Nephron (organoid): ENCODE data around the gene DENND1B.

Source experiments
- H3K27ac Mint-ChIP-seq, 3 experiments: 2 replicates each; pipeline ENCODE4 v1.8.0; 2020; ENCODE audit warnings: mixed read lengths in 3 of 3, mild to moderate bottlenecking in 2 of 3, moderate library complexity in 1 of 3
- H3K27me3 Mint-ChIP-seq: 2 replicates; pipeline ENCODE4 v1.8.0; 2021; ENCODE audit warnings: low read depth, mild to moderate bottlenecking, moderate library complexity, mixed read lengths
- H3K36me3 Mint-ChIP-seq: 2 replicates; pipeline ENCODE4 v1.8.0; 2020; ENCODE audit warnings: low read depth, mixed read lengths
- H3K4me1 Mint-ChIP-seq: 2 replicates; pipeline ENCODE4 v1.8.0; 2020; ENCODE audit warnings: mixed read lengths
- H3K4me3 Mint-ChIP-seq, 3 experiments: 2 replicates each; pipeline ENCODE4 v1.8.0; 2020; ENCODE audit warnings: mild to moderate bottlenecking in 3 of 3, mixed read lengths in 3 of 3, moderate library complexity in 2 of 3
- H3K9me3 Mint-ChIP-seq: 2 replicates; pipeline ENCODE4 v1.8.0; 2020; ENCODE audit warnings: mixed read lengths
- TF ChIP-seq, protein P1 (sequence below), 3 experiments: fragments of 200-600 bp; sonication (generic); IDR thresholded peaks; one replicate each; pipeline ENCODE4 v1.5.0; 2021; ENCODE audit warnings: antibody characterized with exemption in 3 of 3; ENCODE audit not compliant: unreplicated experiment in 3 of 3

The DENND1B gene

DNA sequence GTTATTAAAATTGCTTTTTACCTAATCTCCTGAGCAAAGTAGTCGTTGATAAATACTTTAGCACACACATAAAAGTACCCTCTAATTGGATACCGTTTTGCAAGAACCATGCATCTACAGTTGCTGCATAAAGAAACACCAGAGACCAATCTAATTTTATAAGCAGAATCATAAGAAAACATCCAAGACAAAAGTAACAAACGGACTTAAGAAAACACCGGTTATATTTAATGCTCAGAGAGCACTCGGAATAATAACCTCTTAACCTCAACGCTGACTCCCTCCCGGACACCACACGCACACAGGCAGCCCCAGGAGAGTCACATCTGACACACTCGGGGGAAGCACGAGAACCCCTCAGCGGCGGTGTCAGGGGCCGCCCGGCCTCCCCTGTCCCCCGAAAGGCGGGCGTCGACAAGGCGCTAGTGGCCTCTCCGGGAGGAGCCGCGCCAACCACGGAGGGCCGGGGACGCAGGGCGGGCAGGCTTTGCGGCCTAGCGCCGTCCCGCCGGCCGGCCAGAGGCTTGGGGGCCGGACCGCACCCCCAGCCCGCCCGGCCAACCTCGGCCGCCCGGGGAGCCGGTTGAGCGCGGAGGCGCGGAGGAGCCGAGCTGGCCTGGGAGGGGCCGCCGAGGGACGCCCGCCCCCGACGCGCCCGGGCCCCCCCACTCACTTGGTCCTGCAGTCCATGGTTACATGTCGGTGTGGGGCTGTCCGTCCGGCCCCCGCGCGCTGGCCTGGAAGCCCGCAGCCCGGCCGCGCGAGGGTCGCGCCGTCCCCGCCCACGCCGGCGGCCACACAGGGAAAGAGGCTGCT lies 606 bp downstream of the DENND1B start:
- TF ChIP-seq, protein P1, sequence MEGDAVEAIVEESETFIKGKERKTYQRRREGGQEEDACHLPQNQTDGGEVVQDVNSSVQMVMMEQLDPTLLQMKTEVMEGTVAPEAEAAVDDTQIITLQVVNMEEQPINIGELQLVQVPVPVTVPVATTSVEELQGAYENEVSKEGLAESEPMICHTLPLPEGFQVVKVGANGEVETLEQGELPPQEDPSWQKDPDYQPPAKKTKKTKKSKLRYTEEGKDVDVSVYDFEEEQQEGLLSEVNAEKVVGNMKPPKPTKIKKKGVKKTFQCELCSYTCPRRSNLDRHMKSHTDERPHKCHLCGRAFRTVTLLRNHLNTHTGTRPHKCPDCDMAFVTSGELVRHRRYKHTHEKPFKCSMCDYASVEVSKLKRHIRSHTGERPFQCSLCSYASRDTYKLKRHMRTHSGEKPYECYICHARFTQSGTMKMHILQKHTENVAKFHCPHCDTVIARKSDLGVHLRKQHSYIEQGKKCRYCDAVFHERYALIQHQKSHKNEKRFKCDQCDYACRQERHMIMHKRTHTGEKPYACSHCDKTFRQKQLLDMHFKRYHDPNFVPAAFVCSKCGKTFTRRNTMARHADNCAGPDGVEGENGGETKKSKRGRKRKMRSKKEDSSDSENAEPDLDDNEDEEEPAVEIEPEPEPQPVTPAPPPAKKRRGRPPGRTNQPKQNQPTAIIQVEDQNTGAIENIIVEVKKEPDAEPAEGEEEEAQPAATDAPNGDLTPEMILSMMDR (IDR thresholded peaks at IDR 0.05; ENCODE audit: unreplicated experiment in 3 of 3) = no peak
- peaks cover 38% of the 10 kb centered on the region for H3K4me1 Mint-ChIP-seq
- no peaks in the 10 kb centered on the region for H3K9me3 Mint-ChIP-seq
- H3K27ac Mint-ChIP-seq = peak overlapping the region; percentile 82 to 96 (median 95)
- H3K4me3 Mint-ChIP-seq = peak overlapping the region; percentile 86 to 94 (median 90)
- no peaks in the 10 kb centered on the region for H3K36me3 Mint-ChIP-seq
- H3K27me3 Mint-ChIP-seq = peaks cover 6% of the 10 kb centered on the region

DNA sequence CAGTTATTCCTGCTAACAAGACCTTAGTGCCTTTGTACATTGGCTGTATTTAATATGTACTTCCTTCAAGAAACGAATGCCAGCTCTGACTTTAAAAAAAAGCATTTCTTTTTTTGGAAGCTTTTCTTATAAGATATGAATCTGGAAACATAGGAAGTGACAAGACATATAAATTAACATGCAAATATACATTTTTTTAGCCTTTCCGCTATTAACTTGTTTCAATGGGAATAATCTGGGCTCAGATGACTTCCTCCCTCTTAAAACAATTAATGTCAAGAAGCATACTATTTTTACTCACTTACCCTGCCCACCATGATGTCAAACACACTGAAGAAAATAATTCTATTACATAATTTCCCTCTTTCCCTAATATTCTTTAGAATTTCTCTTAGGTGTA lies 1.4 kb downstream of the DENND1B start:
- TF ChIP-seq, protein P1 (IDR thresholded peaks at IDR 0.05; ENCODE audit: unreplicated experiment in 3 of 3) = no peak
- Mint-ChIP-seq H3K4me1 (peaks cover 38% of the 10 kb centered on the region), H3K9me3 (no peaks in the 10 kb centered on the region), H3K27me3 (peaks cover 3% of the 10 kb centered on the region), H3K27ac (peak overlapping the region; percentile 82 to 95 (median 93)), H3K36me3 (no peaks in the 10 kb centered on the region), H3K4me3 (peak overlapping the region; percentile 86 to 94 (median 90))

DNA sequence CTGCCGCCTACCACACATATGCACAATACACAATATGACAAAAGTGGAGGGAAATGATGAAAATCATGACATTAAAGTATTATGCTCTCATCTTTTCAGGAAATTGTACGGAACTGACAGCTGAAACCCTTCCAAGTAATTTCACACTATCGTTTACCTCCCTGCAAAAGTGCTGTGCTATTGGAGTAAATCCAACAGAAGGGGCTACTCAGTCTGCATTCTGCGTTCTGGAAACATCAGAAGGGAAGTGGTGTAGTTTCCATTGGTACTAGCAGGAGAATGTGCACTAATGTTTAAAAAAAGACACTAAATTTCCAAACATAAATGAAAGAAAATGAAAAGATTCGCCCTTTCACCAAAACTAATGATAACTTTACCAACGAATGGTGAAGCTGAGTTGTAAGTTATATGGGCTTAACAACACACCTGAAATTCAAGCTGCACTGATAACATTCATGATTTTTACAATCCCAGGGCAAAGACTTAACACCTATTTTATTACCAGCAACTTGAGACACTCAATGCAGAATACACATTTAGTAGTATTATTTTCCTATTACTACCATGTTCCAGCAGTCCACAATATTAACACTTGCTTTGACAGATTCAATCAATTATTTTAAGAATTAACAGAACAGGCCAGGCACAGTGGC lies 3.2 kb downstream of the DENND1B start:
- no peaks in the 10 kb centered on the region for H3K36me3 Mint-ChIP-seq
- H3K9me3 Mint-ChIP-seq = no peaks in the 10 kb centered on the region
- H3K27me3 Mint-ChIP-seq = no peaks in the 10 kb centered on the region
- TF ChIP-seq, protein P1 (IDR thresholded peaks at IDR 0.05; ENCODE audit: unreplicated experiment in 3 of 3) = no peak
- H3K27ac Mint-ChIP-seq = peak overlapping the region in 1 of 3 experiments; percentile 30
- peak overlapping the region in 2 of 3 experiments; percentile 43 to 66 for H3K4me3 Mint-ChIP-seq
- H3K4me1 Mint-ChIP-seq = peaks cover 45% of the 10 kb centered on the region

DNA sequence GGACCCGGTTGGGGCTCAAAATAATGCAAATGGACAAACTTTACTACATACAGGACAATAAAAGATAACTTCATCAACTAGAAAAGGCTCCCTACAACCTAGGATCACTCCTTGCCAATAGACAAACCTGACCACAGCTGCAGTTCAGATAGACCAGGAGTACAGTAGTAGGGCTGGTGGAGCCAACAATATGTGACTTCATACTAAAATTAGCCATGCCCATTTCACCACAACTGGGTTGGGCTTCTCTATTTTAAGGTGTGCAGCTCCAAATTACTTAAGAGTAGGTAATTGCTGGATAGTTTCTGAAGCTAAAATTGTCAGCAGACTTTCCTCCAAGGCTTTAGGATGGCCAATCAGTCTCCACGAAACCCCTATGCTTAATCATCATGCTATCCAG lies 3.9 kb downstream of the DENND1B start:
- H3K4me1 Mint-ChIP-seq = peaks cover 45% of the 10 kb centered on the region
- H3K4me3 Mint-ChIP-seq = peak overlapping the region in 1 of 3 experiments; percentile 66
- no peaks in the 10 kb centered on the region for H3K36me3 Mint-ChIP-seq
- TF ChIP-seq, protein P1 (IDR thresholded peaks at IDR 0.05; ENCODE audit: unreplicated experiment in 3 of 3) = no peak
- no peaks in the 10 kb centered on the region for H3K27me3 Mint-ChIP-seq
- H3K9me3 Mint-ChIP-seq = no peaks in the 10 kb centered on the region
- no peak overlapping the region for H3K27ac Mint-ChIP-seq

DNA sequence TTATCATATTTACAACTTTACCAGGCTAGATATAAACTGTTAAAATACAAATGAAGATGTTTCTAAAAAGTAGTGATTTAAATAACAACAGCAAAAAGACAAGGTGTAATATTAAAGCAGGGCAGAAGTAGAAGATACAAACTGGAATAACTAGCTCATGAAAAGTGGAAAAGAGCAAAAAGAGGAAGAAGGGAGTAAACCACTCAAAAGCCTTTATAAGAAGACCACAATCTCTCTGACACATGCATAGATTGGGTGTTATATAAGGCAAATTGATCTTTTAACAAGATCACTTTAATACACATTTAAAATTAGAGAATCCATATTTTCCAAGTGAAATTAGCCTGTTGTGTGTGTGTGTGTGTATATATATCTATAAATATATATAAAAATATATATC lies 5.0 kb downstream of the DENND1B start:
- H3K4me1 Mint-ChIP-seq = peaks cover 40% of the 10 kb centered on the region
- no peaks in the 10 kb centered on the region for H3K36me3 Mint-ChIP-seq
- no peak overlapping the region for H3K4me3 Mint-ChIP-seq
- H3K27me3 Mint-ChIP-seq = no peaks in the 10 kb centered on the region
- TF ChIP-seq, protein P1 (IDR thresholded peaks at IDR 0.05; ENCODE audit: unreplicated experiment in 3 of 3) = no peak
- no peak overlapping the region for H3K27ac Mint-ChIP-seq
- H3K9me3 Mint-ChIP-seq = no peaks in the 10 kb centered on the region
